Neural progenitor cell (in vitro differentiated cells): Measurements from ENCODE around the gene FIGLA.

Source experiments
- EZH2 ChIP-seq: fragments of 200-600 bp; sonication (generic); IDR thresholded peaks from 2 replicates; pipeline ENCODE4 v1.6.1; 2017; ENCODE audit warnings: antibody characterized with exemption, mild to moderate bottlenecking, moderate library complexity
- EZH2phosphoT487 ChIP-seq: fragments of 200-600 bp; sonication (generic); IDR thresholded peaks from 2 replicates; pipeline ENCODE4 v1.6.1; 2017; ENCODE audit warnings: antibody characterized with exemption
- TF ChIP-seq, protein P1 (sequence below): fragments of 200-600 bp; sonication (generic); IDR thresholded peaks from 2 replicates; pipeline ENCODE4 v1.5.1; 2017; ENCODE audit warnings: antibody characterized with exemption, mild to moderate bottlenecking

GRCh38 chr2:70767699-70768589 is 22.5 kb downstream of the FIGLA start, which contains the start of gene ADD2:
- TF ChIP-seq, protein P1, sequence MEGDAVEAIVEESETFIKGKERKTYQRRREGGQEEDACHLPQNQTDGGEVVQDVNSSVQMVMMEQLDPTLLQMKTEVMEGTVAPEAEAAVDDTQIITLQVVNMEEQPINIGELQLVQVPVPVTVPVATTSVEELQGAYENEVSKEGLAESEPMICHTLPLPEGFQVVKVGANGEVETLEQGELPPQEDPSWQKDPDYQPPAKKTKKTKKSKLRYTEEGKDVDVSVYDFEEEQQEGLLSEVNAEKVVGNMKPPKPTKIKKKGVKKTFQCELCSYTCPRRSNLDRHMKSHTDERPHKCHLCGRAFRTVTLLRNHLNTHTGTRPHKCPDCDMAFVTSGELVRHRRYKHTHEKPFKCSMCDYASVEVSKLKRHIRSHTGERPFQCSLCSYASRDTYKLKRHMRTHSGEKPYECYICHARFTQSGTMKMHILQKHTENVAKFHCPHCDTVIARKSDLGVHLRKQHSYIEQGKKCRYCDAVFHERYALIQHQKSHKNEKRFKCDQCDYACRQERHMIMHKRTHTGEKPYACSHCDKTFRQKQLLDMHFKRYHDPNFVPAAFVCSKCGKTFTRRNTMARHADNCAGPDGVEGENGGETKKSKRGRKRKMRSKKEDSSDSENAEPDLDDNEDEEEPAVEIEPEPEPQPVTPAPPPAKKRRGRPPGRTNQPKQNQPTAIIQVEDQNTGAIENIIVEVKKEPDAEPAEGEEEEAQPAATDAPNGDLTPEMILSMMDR, result peak; percentile 59
- TF ChIP-seq EZH2 (peak; percentile 44), EZH2phosphoT487 (no peak)
